Measurements from ENCODE around the gene CHDH. TPM values are rescaled to one million over a fixed set of nuclear protein-coding genes. Genes with fewer than 3 reads are reported as not detected.

The CHDH gene
- total RNA-seq, 2 experiments from 2014 or later: 0.03 to 2.3 TPM

DNA sequence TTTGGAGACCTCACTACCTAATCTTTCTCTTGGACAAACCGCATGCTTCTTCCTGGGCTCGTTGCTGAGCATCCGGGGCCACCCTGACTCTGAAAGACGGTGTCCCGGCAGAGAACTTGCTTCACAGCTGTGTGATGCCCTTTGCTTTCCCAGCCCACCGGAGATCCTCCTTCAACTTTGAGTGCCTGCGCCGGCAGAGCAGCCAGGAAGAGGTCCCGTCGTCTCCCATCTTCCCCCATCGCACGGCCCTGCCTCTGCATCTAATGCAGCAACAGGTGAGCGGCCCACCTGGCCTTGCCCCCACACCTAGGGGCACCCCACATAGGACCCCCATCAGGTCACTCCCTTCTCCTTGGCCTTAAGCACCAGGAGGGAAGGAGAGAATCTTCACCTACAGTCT, 37.7 kb downstream of the CHDH start:
- CTCF ChIA-PET (ENCODE audit: unreplicated experiment): no interaction called here
- POLR2A ChIA-PET: no interaction called here
- intact Hi-C loops (cut with micrococcal nuclease; ENCODE audit: unreplicated experiment): no loop called here
- Histone ChIP-seq H3K9me3 (ENCODE audit: low read length) (no peaks in the 10 kb centered on the region), H3K4me1 (ENCODE audit: insufficient read depth, low read length, poor library complexity, severe bottlenecking) (no peaks in the 10 kb centered on the region), H3K9me2 (ENCODE audit: insufficient read depth, low read length) (no peaks in the 10 kb centered on the region), H3K36me3 (ENCODE audit: insufficient read depth, low read length) (no peaks in the 10 kb centered on the region), H4K20me1 (ENCODE audit: insufficient read depth, low read length) (no peaks in the 10 kb centered on the region), H3K27ac (ENCODE audit: low read depth, low read length, poor library complexity, severe bottlenecking) (no peak overlapping the region), H3K4me2 (ENCODE audit: low read length) (no peak overlapping the region), H3K79me2 (ENCODE audit: insufficient read depth, low read depth, low read length) (no peaks in the 10 kb centered on the region), H3K4me3 (ENCODE audit: low read depth, low read length, poor library complexity, severe bottlenecking) (no peak overlapping the region), H2AFZ (ENCODE audit: low read length) (no peak overlapping the region)
- no TSS peak for BruUV-seq (replicated peaks)
- no peak for TF ChIP-seq EZH2phosphoT487 (IDR thresholded peaks at IDR 0.05; ENCODE audit: borderline replicate concordance, low read depth, low read length)
- TF ChIP-seq, protein P1, sequence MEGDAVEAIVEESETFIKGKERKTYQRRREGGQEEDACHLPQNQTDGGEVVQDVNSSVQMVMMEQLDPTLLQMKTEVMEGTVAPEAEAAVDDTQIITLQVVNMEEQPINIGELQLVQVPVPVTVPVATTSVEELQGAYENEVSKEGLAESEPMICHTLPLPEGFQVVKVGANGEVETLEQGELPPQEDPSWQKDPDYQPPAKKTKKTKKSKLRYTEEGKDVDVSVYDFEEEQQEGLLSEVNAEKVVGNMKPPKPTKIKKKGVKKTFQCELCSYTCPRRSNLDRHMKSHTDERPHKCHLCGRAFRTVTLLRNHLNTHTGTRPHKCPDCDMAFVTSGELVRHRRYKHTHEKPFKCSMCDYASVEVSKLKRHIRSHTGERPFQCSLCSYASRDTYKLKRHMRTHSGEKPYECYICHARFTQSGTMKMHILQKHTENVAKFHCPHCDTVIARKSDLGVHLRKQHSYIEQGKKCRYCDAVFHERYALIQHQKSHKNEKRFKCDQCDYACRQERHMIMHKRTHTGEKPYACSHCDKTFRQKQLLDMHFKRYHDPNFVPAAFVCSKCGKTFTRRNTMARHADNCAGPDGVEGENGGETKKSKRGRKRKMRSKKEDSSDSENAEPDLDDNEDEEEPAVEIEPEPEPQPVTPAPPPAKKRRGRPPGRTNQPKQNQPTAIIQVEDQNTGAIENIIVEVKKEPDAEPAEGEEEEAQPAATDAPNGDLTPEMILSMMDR (conservative IDR thresholded peaks at IDR 0.05; ENCODE audit: low read length): no peak
- no peak for DNase-seq (ENCODE audit: low spot score)

DNA sequence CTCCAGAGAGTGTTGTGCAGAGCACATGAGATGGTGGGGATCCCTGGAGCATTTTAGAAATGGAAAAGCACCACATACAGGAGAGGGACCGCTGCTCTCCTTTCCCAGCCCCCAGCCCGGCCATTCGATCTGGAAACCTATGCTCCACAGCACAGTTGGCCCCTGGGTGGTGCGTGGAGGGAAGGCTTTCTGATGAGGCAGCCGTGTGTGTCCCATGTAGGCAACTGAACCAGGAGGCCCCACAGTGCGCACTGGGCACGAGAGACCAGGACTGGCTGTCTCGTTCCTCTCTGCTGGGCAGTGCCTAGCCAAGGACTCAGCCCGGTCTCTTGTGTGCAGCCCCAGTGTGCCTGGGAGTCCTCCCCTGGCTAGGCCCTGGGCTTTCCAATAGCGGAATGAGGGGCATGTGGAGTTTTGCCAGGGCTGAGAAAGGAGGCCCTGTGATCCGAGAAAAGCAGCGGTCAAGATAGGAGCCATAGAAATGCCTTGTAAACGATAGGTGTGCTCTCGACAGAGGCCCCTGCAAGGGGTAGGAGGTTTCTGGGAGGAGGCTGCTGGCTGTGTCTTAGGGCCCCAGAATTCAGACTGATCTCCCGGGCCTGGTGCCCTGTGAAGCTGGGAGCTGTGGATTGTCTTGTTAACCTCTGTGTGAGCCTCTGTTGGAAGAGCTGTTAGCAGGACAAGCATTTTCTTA, 39.0 kb downstream of the CHDH start:
- Histone ChIP-seq H3K9me2 (ENCODE audit: insufficient read depth, low read length) (no peaks in the 10 kb centered on the region), H3K79me2 (ENCODE audit: insufficient read depth, low read depth, low read length) (no peaks in the 10 kb centered on the region), H3K4me3 (ENCODE audit: low read depth, low read length, poor library complexity, severe bottlenecking) (no peak overlapping the region), H4K20me1 (ENCODE audit: insufficient read depth, low read length) (no peaks in the 10 kb centered on the region), H3K4me2 (ENCODE audit: low read length) (no peak overlapping the region), H2AFZ (ENCODE audit: low read length) (no peak overlapping the region), H3K36me3 (ENCODE audit: insufficient read depth, low read length) (no peaks in the 10 kb centered on the region), H3K9me3 (ENCODE audit: low read length) (no peaks in the 10 kb centered on the region), H3K4me1 (ENCODE audit: insufficient read depth, low read length, poor library complexity, severe bottlenecking) (no peaks in the 10 kb centered on the region), H3K27ac (ENCODE audit: low read depth, low read length, poor library complexity, severe bottlenecking) (no peak overlapping the region)
- TF ChIP-seq, protein P1 (conservative IDR thresholded peaks at IDR 0.05; ENCODE audit: low read length): no peak
- no peak for TF ChIP-seq EZH2phosphoT487 (IDR thresholded peaks at IDR 0.05; ENCODE audit: borderline replicate concordance, low read depth, low read length)
- intact Hi-C loops (cut with micrococcal nuclease; ENCODE audit: unreplicated experiment): no loop called here
- no peak for DNase-seq (ENCODE audit: low spot score)
- POLR2A ChIA-PET: no interaction called here
- no TSS peak for BruUV-seq (replicated peaks)
- CTCF ChIA-PET (ENCODE audit: unreplicated experiment): no interaction called here
